HEK293 (cell line): ENCODE measurements around the gene EPHB3.
"Not testable (repeated sequence)": the region's sequence is repeated elsewhere in the genome, so short reads cannot be mapped to it uniquely, and the experiment has no call there.

Experiments
- CTCF ChIA-PET: fragments of 350-600 bp; formaldehyde crosslinking; extraction: SDS; loops from one replicate; lab custom pipeline; 2021; ENCODE audit warnings: antibody characterized with exemption; lab: Yijun Ruan, JAX
- POLR2A ChIA-PET: fragments of 300-600 bp; formaldehyde crosslinking; extraction: SDS; loops from one replicate; lab custom pipeline; 2020; ENCODE audit warnings: antibody characterized with exemption, inconsistent platforms; lab: Yijun Ruan, JAX
- H3K27ac ChIP-seq: fragments of 200-500 bp; sonication (Bioruptor generic); 2 replicates; pipeline ENCODE4 v1.5.1; 2014; ENCODE audit warnings: low read depth, low read length, control low read depth, inconsistent platforms; ENCODE audit errors: extremely low read depth
- H3K36me3 ChIP-seq, 2 experiments: fragments of 200-500 bp in 1 of 2; sonication (Bioruptor generic) in 1 of 2; 1 replicate in 1 of 2; 2 replicates in 1 of 2; pipeline ENCODE4 v1.5.1; 2014 to 2017; ENCODE audit warnings: inconsistent platforms in 2 of 2, low read length in 2 of 2; ENCODE audit not compliant: control insufficient read depth in 2 of 2, insufficient read depth in 1 of 2
- H3K4me1 ChIP-seq: fragments of 200-500 bp; sonication (Bioruptor generic); 2 replicates; pipeline ENCODE4 v1.5.1; 2014; ENCODE audit warnings: mild to moderate bottlenecking, low read length, inconsistent platforms; ENCODE audit not compliant: control insufficient read depth, insufficient read depth
- H3K4me3 ChIP-seq: 2 replicates; pipeline ENCODE4 v1.5.1; 2011; ENCODE audit warnings: low read depth, mild to moderate bottlenecking, control low read depth, low read length, moderate library complexity
- H3K9me3 ChIP-seq: fragments of 200-500 bp; sonication (Bioruptor generic); 2 replicates; pipeline ENCODE4 v1.5.1; 2014; ENCODE audit warnings: low read depth, low read length, inconsistent platforms; ENCODE audit not compliant: control insufficient read depth, insufficient read depth
- GLI2 ChIP-seq: fragments of 450-650 bp; formaldehyde crosslinking; IDR thresholded peaks from 2 replicates; pipeline ENCODE4; 2017; ENCODE audit warnings: missing biosample characterization, missing genetic modification characterization, low read depth, borderline replicate concordance
- PRDM1 ChIP-seq: fragments of 450-650 bp; formaldehyde crosslinking; IDR thresholded peaks from 2 replicates; pipeline ENCODE4; 2016; ENCODE audit warnings: missing biosample characterization, missing genetic modification characterization
- PRDM10 ChIP-seq: fragments of 450-650 bp; formaldehyde crosslinking; IDR thresholded peaks from 2 replicates; pipeline ENCODE4 v1.5.1; 2016; ENCODE audit warnings: missing biosample characterization, missing genetic modification characterization
- SP2 ChIP-seq: fragments of 450-650 bp; formaldehyde crosslinking; IDR thresholded peaks from 2 replicates; pipeline ENCODE4 v1.5.1; 2016; ENCODE audit warnings: missing biosample characterization, missing genetic modification characterization
- ZEB2 ChIP-seq: fragments of 450-650 bp; formaldehyde crosslinking; IDR thresholded peaks from 2 replicates; pipeline ENCODE4 v1.5.1; 2016; ENCODE audit warnings: missing biosample characterization, missing genetic modification characterization
- ZFHX2 ChIP-seq: fragments of 450-650 bp; formaldehyde crosslinking; conservative IDR thresholded peaks from 2 replicates; pipeline ENCODE4 v1.5.1; 2016; ENCODE audit warnings: missing biosample characterization, missing genetic modification characterization
- ZNF214 ChIP-seq: fragments of 450-650 bp; formaldehyde crosslinking; IDR thresholded peaks from 2 replicates; pipeline ENCODE4 v1.5.1; 2017; ENCODE audit warnings: missing biosample characterization, mild to moderate bottlenecking, missing genetic modification characterization, borderline replicate concordance
- ZNF274 ChIP-seq, 2 experiments: fragments of 200-500 bp in 1 of 2; fragments of 450-650 bp in 1 of 2; sonication (Bioruptor generic) in 1 of 2; formaldehyde crosslinking in 1 of 2; IDR thresholded peaks; 2 replicates each; pipeline versions ENCODE4 v1.5.1 to v1.6.1; 2014 to 2016; ENCODE audit warnings: borderline replicate concordance in 1 of 2, inconsistent platforms in 1 of 2, low read length in 1 of 2, missing biosample characterization in 1 of 2, missing genetic modification characterization in 1 of 2
- ZNF529 ChIP-seq: fragments of 450-650 bp; formaldehyde crosslinking; IDR thresholded peaks from 2 replicates; pipeline ENCODE4 v1.5.1; 2017; ENCODE audit warnings: missing genetic modification characterization, missing biosample characterization; ENCODE audit not compliant: insufficient replicate concordance
- ZNF629 ChIP-seq: fragments of 450-650 bp; formaldehyde crosslinking; IDR thresholded peaks from 2 replicates; pipeline ENCODE4 v1.5.1; 2017; ENCODE audit warnings: missing biosample characterization, missing genetic modification characterization

EPHB3 gene

DNA sequence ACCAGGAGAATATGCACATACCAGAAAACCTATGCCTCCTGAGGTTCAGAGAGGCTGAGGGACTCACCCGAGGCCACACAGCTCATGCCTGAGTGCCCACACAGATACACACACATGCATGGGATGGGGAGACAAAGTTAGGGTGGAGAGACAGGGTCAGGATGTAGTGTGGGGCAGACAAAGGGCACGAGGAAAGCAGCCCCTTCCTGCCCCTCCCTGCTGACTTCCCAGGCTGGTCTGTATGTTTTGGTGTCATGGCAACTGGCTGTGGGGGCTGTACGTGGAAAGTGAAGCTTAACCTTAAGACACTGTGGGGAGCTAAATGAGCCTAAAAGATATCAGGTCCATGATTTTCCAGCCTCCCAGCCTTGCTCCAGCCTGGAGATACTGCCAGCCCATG is 57.8 kb downstream of the EPHB3 start:
- POLR2A ChIA-PET = interaction anchor here (0.6 kb wide), 1 partner anchor 42 kb away, joined by 3 read pairs; no protein-coding TSS in a partner anchor
- no peaks in the 10 kb centered on the region for H3K4me1 ChIP-seq
- no peak for TF ChIP-seq PRDM1 (tag by site-specific recombination)
- TF ChIP-seq ZNF214 (tag by site-specific recombination) = no peak
- no peak for TF ChIP-seq GLI2
- TF ChIP-seq ZNF274 (IDR thresholded peaks at IDR 0.05; ENCODE audit: low read length) = no peak
- no peak for TF ChIP-seq ZNF274 (tag by site-specific recombination; IDR thresholded peaks at IDR 0.05; ENCODE audit: borderline replicate concordance)
- TF ChIP-seq, all 188 proteins: peak for 0
- Histone ChIP-seq H3K36me3 (no peaks in the 10 kb centered on the region), H3K4me3 (no peak overlapping the region), H3K9me3 (no peaks in the 10 kb centered on the region), H3K27ac (no peak overlapping the region)
- CTCF ChIA-PET = interaction anchor here (0.9 kb wide), 1 partner anchor 108 kb away, joined by 4 read pairs; no protein-coding TSS in a partner anchor

GRCh38 chr3:184619787-184620430 is 58.3 kb downstream of the EPHB3 start:
- POLR2A ChIA-PET = interaction anchor here (0.6 kb wide), 1 partner anchor 42 kb away, joined by 3 read pairs; no protein-coding TSS in a partner anchor
- TF ChIP-seq ZFHX2 (tag by site-specific recombination) (no peak), ZNF529 (tag by site-specific recombination) (no peak)
- H3K27ac ChIP-seq = no peak overlapping the region
- H3K4me3 ChIP-seq = no peak overlapping the region
- no peaks in the 10 kb centered on the region for H3K36me3 ChIP-seq
- H3K9me3 ChIP-seq = no peaks in the 10 kb centered on the region
- H3K4me1 ChIP-seq = no peaks in the 10 kb centered on the region
- CTCF ChIA-PET = interaction anchor here (0.9 kb wide), 1 partner anchor 107 kb away, joined by 4 read pairs; no protein-coding TSS in a partner anchor

GRCh38 chr3:184620475-184621119 is 59.0 kb downstream of the EPHB3 start:
- Histone ChIP-seq H3K27ac (no peak overlapping the region), H3K4me1 (no peaks in the 10 kb centered on the region), H3K4me3 (no peak overlapping the region), H3K9me3 (no peaks in the 10 kb centered on the region), H3K36me3 (no peaks in the 10 kb centered on the region)
- ChIA-PET CTCF (interaction anchor here (0.9 kb wide), 1 partner anchor 106 kb away, joined by 4 read pairs; no protein-coding TSS in a partner anchor), POLR2A (no interaction called here)
- TF ChIP-seq SP2 (tag by site-specific recombination) (no peak), ZNF214 (tag by site-specific recombination) (no peak), ZEB2 (tag by site-specific recombination) (no peak), ZNF629 (peak; percentile 18; the same call in 1 of the 2 replicates), PRDM10 (tag by site-specific recombination) (peak; percentile 66; the same call in 1 of the 2 replicates)

GRCh38 chr3:184622156-184622555 is 60.6 kb downstream of the EPHB3 start:
- H3K36me3 ChIP-seq, CTCF ChIA-PET, H3K27ac ChIP-seq, H3K9me3 ChIP-seq, H3K4me1 ChIP-seq, H3K4me3 ChIP-seq: not testable (repeated sequence)
- POLR2A ChIA-PET = interaction anchor here (0.6 to 0.8 kb wide), 2 partner anchors 9 to 150 kb away, joined by 3 to 5 read pairs; no protein-coding TSS in a partner anchor
